ENCODE data around the gene RAMP3. TPM values are rescaled to one million over a fixed set of nuclear protein-coding genes. Genes with fewer than 3 reads are reported as not detected.

The RAMP3 gene
- total and polyA plus RNA-seq, 10 of the 15 experiments (the other 5 are each of a cell fraction or from before 2014, with no cell fraction given) = not detected

DNA sequence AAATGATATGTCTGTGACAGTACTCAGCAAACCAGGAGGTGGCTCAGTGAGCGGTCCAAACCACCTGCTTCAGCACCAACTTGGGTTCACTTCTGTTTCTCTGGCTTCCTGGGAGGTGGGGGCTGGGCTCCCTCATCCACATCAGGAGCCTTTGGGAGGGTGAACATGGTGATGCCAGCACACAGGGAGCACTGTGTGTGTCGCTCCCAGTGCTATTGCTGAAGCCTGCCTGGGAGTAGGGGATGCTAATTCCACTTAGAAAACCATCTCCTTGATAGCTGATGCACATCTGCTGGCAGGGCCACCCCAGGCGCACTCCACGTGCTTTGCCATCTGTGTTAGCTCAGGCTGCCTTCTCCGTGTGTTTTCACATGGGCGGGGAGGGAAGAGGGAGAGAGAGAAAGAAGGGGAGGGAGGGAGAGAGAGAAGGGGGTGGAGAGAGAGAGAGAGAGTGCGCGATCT, 58.0 kb downstream of the RAMP3 start:
- FAIRE-seq (no peak), DNase-seq (ENCODE audit: low read depth, low spot score) (no peak), ATAC-seq (no peak)
- POLR2A ChIA-PET = no interaction called here
- Histone ChIP-seq H3K9me3 (replicated peaks; ENCODE audit: control insufficient read depth, insufficient read depth, low read length) (no peaks in the 10 kb centered on the region), H3K9ac (ENCODE audit: control insufficient read depth, insufficient read depth, low read length) (no peak overlapping the region), H3K4me3 (no peak overlapping the region), H3K4me1 (ENCODE audit: control insufficient read depth, insufficient read depth, low read length) (no peaks in the 10 kb centered on the region), H4K20me1 (ENCODE audit: control insufficient read depth, insufficient read depth) (no peaks in the 10 kb centered on the region), H2AFZ (ENCODE audit: control insufficient read depth, low read depth, low read length) (no peak overlapping the region), H3K4me2 (ENCODE audit: control insufficient read depth, insufficient read depth) (no peak overlapping the region), H3K27ac (ENCODE audit: control insufficient read depth, insufficient read depth) (no peak overlapping the region), H3K79me2 (ENCODE audit: control insufficient read depth, insufficient read depth, low read length) (no peaks in the 10 kb centered on the region), H3K36me3 (ENCODE audit: control insufficient read depth in 2 of 2, insufficient read depth in 2 of 2, low read length in 1 of 2) (no peaks in the 10 kb centered on the region), H3K27me3 (replicated peaks in 1 of 2; ENCODE audit: control insufficient read depth in 2 of 2, insufficient read depth in 2 of 2, low read length in 1 of 2) (no peaks in the 10 kb centered on the region; a peak in 1 of 4 replicates)
- RAD21 ChIA-PET (ENCODE audit: unreplicated experiment) = no interaction called here
- WGBS (ENCODE audit: insufficient coverage, insufficient replicate concordance, low lambda C conversion rate, missing lambda C conversion rate) = 30% methylated on average over 8 of the region's 8 CpGs
- SMC1A ChIA-PET (ENCODE audit: uncharacterized antibody, unreplicated experiment) = interaction anchor here (1.3 kb wide), 1 partner anchor 10 kb away, joined by 3 read pairs; no protein-coding TSS in a partner anchor
- TF ChIP-seq ASH2L (IDR thresholded peaks at IDR 0.05; ENCODE audit: borderline replicate concordance, low read depth) (no peak), POLR2AphosphoS2 (IDR thresholded peaks at IDR 0.05; ENCODE audit: low read depth, low read length) (no peak), JUNB (IDR thresholded peaks at IDR 0.05) (no peak), ZNF274 (IDR thresholded peaks at IDR 0.05; ENCODE audit: insufficient read depth, insufficient read length) (no peak), ETV6 (conservative IDR thresholded peaks at IDR 0.05 in 1 of 2, IDR thresholded peaks at IDR 0.05 in 1 of 2; ENCODE audit: borderline replicate concordance in 1 of 2, low read depth in 1 of 2) (no peak), ESRRA (IDR thresholded peaks at IDR 0.05; ENCODE audit: low read length) (no peak), SUZ12 (IDR thresholded peaks at IDR 0.05; ENCODE audit: unreplicated experiment) (no peak), RAD21 (IDR thresholded peaks at IDR 0.05; ENCODE audit: insufficient read depth, low read depth, low read length) (no peak), GABPA (IDR thresholded peaks at IDR 0.05; ENCODE audit: low read depth) (no peak), PAX5 (IDR thresholded peaks at IDR 0.05; ENCODE audit: borderline replicate concordance, low read depth, low read length) (no peak), NFIC (IDR thresholded peaks at IDR 0.05; ENCODE audit: low read depth, low read length) (no peak)
- TF ChIP-seq, protein P1, sequence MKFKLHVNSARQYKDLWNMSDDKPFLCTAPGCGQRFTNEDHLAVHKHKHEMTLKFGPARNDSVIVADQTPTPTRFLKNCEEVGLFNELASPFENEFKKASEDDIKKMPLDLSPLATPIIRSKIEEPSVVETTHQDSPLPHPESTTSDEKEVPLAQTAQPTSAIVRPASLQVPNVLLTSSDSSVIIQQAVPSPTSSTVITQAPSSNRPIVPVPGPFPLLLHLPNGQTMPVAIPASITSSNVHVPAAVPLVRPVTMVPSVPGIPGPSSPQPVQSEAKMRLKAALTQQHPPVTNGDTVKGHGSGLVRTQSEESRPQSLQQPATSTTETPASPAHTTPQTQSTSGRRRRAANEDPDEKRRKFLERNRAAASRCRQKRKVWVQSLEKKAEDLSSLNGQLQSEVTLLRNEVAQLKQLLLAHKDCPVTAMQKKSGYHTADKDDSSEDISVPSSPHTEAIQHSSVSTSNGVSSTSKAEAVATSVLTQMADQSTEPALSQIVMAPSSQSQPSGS (IDR thresholded peaks at IDR 0.05; ENCODE audit: low read length) = no peak
- TF ChIP-seq, protein P2, sequence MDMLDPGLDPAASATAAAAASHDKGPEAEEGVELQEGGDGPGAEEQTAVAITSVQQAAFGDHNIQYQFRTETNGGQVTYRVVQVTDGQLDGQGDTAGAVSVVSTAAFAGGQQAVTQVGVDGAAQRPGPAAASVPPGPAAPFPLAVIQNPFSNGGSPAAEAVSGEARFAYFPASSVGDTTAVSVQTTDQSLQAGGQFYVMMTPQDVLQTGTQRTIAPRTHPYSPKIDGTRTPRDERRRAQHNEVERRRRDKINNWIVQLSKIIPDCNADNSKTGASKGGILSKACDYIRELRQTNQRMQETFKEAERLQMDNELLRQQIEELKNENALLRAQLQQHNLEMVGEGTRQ (IDR thresholded peaks at IDR 0.05; ENCODE audit: borderline replicate concordance, low read depth, low read length) = no peak
- CTCF ChIA-PET = interaction anchor here (0.7 to 1.2 kb wide), 3 partner anchors 9 to 1398 kb away, joined by 3 read pairs; no protein-coding TSS in a partner anchor
- BruUV-seq (replicated peaks) = no TSS peak
- intact Hi-C loops (cut with micrococcal nuclease; ENCODE audit: unreplicated experiment) (no loop called here), in situ Hi-C loops (cut with MboI) (no loop called here)

All from GM12878 (cell line).